ENCODE results near the gene ZBTB8A.

ZBTB8A gene

GRCh38 chr1:32580348-32581017, 41.3 kb downstream of the ZBTB8A start:
- no peak overlapping the region for H3K27ac ChIP-seq
- ChIA-PET POLR2A (ENCODE audit: low non-redundant PET) (no interaction called here), CTCF (interaction anchor here (0.8 kb wide), 1 partner anchor 23 kb away, joined by 3 read pairs; no protein-coding TSS in a partner anchor)
- DNase-seq (ENCODE audit: low spot score), result no peak
- no peak for TF ChIP-seq CTCF (conservative IDR thresholded peaks at IDR 0.05; ENCODE audit: low read depth)

- CTCF ChIA-PET, result no interaction called here
Observed at GRCh38 chr1:32592943-32593342, 53.7 kb downstream of the ZBTB8A start.

GRCh38 chr1:32600034-32600433, 60.8 kb downstream of the ZBTB8A start:
- ChIA-PET POLR2A (ENCODE audit: low non-redundant PET) (no interaction called here), CTCF (no interaction called here)
- DNase-seq (ENCODE audit: low spot score), result no peak
- H3K27ac ChIP-seq, result no peak overlapping the region
- no peak for TF ChIP-seq CTCF (conservative IDR thresholded peaks at IDR 0.05; ENCODE audit: low read depth)

More at GRCh38 chr1:32592943-32593342, 53.7 kb downstream of the ZBTB8A start:
- no peak for TF ChIP-seq CTCF (conservative IDR thresholded peaks at IDR 0.05; ENCODE audit: low read depth)
- H3K27ac ChIP-seq, result no peak overlapping the region
- POLR2A ChIA-PET (ENCODE audit: low non-redundant PET), result no interaction called here
- no peak for DNase-seq (ENCODE audit: low spot score)

GRCh38 chr1:32605711-32606424, 66.6 kb downstream of the ZBTB8A start:
- CTCF ChIA-PET, result no interaction called here
- no peak for DNase-seq (ENCODE audit: low spot score)
- TF ChIP-seq CTCF (conservative IDR thresholded peaks at IDR 0.05; ENCODE audit: low read depth), result no peak
- peak overlapping the region; percentile 5; the same call in 1 of the 2 replicates for H3K27ac ChIP-seq
- POLR2A ChIA-PET (ENCODE audit: low non-redundant PET), result no interaction called here

GRCh38 chr1:32606565-32607371, 67.5 kb downstream of the ZBTB8A start:
- CTCF ChIA-PET, result no interaction called here
- peak overlapping the region; percentile 5; the same call in 1 of the 2 replicates for H3K27ac ChIP-seq
- POLR2A ChIA-PET (ENCODE audit: low non-redundant PET), result no interaction called here
- no peak for TF ChIP-seq CTCF (conservative IDR thresholded peaks at IDR 0.05; ENCODE audit: low read depth)
- DNase-seq (ENCODE audit: low spot score), result no peak

- TF ChIP-seq CTCF (conservative IDR thresholded peaks at IDR 0.05; ENCODE audit: low read depth), result no peak
- CTCF ChIA-PET, result no interaction called here
- POLR2A ChIA-PET (ENCODE audit: low non-redundant PET), result no interaction called here
- no peak for DNase-seq (ENCODE audit: low spot score)
- H3K27ac ChIP-seq, result no peak overlapping the region
Observed at GRCh38 chr1:32609180-32609579, 70.0 kb downstream of the ZBTB8A start.
